Dedifferentiated amniotic fluid mesenchymal stem cell (primary cell): ENCODE measurements around the gene EFHB.
"Not testable (repeated sequence)": the region's sequence is repeated elsewhere in the genome, so short reads cannot be mapped to it uniquely, and the experiment has no call there.

Experiments used
- DNase-seq: peaks from one replicate; pipeline ENCODE4 v3.0.0-alpha.2; 2016; ENCODE audit errors: extremely low spot score

Gene EFHB, protein sequence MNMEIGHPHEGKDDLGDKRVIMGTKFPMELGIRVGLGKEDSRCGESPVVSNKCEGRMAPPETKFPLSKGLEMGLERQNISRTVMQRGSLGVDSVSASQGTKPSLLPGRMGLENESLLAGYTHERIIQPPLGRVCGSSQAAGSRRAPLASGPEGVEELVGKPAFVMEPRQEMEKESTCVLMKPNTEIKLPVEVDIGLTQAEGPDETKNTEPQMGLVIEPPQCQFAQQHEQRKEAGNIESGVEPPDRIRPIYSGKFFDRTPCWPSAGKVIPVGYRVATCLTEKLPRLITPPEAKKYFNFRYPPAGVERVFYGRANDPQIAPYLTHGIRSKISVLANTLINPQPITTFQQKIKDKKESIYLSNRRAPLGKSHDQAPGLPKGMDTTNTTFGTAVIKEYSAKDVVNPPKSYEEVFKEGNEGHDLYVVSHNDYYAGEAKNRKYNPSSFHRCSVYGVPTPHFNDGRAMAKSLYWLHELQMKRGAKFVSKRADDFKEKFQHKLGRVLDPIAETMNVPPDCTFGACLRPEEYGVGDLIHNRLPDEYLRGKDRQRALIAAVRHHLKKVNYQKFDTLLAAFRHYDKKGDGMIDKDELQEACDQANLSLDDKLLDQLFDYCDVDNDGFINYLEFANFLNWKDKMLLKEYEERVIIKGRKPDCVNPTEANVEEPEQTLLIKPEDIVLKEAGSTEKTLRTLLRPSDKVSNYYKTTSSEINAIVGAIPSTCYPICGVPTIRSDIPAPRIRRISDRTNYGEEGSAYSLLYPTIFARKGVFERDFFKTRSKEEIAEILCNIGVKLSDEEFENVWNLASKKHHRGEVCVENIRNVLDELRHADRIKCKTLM

DNA sequence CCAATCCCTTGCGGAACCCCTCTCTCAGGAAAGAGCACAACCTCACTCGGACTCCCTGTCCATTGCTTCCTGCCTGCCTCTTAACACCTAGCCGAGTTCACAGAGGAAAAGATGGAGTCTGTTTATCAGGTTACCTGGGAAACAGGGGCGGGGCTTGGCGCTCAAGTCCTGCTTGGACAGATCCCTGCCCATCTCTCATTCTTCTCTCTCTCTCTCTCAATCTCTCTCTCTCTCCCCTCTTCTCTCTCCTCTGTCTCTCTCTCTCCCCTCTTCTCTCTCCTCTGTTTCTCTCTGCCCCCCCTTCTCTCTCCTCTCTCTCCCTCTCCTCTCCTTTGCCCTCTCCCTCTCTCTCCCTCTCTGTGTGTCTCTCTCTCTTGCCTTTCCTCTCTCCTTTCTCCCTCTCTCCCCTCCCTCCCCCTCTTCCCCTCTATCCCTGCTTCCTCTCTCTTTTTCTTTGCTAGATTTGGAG lies at the start of gene EFHB:
TSS of gene EFHB (minus strand) at position 120 of the 469 bp plus-strand sequence. CDS start 199 bp downstream, outside the sequence.
- no peak for DNase-seq

DNA sequence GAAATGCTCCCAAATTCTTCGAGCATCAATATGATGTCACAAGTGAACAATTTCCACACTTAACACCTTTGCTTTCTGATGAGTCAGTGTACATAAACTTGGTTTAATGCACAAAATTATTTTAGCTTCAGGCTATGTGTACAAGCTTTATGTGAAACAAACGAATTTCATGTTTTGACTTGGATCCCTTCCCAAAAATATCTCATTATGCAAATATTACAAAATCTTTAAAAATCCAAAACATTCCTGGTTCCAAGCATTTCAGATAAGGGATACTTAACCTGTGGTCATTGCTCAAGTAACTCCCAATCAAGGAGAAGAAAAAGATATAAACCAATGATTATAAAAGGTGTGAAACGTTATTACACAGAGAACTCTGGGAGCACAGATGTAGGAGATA lies 38.0 kb upstream of the EFHB start:
- DNase-seq: peak; percentile 36

DNA sequence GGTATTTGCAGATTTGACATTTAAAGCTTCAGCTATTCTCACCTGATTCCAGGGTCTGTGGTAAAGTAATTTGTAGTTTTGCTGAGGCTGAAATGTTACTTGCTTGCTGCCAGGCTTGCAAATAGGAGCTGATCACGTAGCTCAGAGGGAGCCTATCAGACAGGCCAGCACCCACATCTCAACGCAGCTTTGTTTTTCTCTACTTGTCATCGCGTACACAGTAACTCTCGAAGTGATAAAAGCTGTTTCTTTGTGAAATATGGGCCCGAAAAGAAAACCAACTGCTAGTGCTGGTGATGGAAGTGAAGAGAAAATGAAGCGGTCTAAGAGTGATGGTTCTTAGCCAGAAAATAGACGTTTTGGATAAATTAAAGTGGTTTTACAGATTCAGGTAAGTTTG lies 36.3 kb upstream of the EFHB start:
- DNase-seq: no peak

DNA sequence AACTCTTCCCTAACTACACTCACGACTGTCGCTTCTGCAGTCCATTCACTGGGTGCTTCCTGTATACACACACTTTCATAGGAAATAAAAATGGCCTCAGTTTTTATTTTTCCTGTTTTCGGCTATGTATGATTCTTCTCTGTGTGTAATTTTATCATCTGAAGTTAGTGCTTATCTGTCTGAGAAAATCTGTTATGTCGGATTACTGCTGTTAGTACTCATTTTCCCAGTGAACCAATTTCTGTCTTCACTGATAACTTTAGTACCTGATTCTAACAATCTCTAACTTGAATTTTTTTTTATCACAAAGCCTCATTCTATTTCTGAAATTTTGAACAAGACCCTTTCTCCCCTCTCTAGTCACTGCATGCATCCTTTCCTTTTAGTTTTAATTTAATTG lies 33.8 kb upstream of the EFHB start:
- DNase-seq: no peak

DNA sequence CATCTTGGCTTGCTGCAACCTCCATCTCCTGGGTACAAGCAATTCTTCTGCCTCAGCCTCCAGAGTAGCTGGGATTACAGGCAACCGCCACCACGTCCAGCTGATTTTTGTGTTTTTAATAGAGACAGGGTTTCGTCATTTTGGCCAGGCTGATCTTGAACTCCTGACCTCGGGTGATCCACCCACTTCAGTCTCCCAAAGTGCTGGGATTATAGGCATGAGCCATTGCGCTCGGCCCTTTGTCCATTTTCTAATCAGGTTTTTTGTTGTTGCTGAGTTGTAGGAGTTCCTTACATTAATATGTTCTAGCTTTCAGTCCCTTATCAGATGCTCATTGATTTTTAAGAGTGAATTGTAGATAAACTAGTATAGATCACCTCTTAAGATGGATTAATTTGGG lies 33.2 kb upstream of the EFHB start:
- DNase-seq: no peak

DNA sequence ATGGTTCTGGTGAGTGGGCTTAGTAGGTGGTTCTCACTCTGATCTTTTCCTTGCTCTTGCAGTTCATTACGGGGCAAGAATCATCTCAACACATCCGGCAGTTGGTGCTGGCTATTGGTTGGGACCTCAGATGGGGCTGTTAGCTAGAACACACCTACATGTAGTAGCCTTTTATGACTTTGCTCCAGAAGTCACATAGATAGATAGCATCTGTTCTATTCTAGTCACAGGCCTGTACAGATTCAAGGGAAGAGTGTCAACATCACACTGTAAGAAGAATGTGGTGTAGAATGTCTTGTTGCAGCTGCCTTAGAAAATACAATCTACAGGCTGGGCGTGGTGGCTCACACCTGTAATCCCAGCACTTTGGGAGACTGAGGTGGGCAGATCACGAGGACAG lies 27.9 kb upstream of the EFHB start:
- no peak for DNase-seq

DNA sequence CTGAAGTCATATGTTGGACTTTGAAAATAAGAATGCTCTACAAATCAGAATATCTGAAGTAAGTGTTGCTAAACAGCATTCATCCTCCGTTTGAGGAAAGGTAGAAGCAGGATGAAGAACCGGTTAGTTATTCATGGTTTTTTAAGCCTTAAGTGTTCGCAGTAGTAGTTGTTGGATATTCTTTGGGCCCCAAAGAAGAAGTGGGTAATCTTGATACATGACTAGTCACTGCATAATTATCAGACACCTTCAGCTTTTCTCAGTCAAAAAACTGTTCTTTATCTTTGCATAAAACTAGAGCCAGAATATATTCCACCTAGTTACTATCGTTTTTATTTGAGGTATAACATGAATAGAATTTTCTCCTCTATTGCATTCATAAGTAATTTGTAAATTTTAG lies 26.7 kb upstream of the EFHB start:
- DNase-seq: no peak

DNA sequence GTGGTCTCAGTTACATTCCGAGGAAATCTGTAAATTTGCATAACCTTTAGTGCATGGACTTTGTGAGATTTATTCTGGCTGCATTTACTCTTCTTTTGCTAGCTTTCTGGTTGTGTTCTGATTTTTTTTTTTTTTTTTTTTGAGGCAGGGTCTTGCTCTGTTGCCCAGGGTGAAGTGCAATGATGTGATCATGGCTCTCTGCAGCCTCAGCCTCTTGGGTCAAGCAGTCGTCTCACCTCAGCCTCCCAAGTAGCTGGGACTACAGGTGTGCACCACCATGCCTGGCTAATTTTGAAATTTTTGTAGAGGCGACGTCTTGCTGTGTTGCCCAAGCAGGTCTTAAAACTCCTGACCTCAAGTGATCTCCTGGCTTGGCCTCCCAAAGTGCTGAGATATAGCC lies 25.5 kb upstream of the EFHB start:
- no peak for DNase-seq

DNA sequence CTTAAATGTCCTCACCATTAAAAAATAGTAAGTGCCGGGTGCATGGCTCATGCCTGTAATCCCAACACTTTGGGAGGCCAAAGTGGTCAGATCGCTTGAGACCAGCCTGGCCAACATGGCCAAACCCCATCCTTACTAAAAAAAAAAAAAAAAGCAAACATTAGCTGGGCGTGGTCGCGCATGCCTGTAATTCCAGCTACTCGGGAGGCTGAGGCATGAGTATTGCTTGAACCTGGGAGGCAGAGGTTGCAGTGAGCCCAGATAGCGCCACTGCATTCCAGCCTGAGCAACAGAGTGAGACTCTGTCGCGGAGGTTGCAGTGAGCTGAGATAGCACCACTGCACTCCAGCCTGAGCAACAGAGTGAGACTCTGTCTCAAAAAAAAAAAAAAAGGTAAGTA lies 23.3 kb upstream of the EFHB start:
- DNase-seq: not testable (repeated sequence)

DNA sequence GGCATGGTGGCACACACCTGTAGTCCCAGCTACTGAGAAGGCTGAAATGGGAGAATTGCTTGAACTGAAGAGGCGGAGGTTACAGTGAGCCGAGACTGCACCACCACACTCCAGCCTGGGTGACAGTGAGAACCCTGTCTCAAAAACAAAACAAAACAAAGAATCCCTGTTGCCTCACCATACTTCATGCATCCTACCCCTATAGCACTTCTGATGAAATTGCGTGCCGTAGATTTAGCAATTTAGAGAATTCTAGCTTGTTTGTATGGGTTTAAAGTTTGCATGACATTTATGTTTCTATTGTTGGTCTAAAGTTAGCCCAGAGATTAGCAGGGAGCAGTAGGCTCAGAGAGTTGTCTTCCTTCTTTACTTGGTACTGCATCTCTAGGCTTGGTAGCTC lies 20.7 kb upstream of the EFHB start:
- DNase-seq: no peak

DNA sequence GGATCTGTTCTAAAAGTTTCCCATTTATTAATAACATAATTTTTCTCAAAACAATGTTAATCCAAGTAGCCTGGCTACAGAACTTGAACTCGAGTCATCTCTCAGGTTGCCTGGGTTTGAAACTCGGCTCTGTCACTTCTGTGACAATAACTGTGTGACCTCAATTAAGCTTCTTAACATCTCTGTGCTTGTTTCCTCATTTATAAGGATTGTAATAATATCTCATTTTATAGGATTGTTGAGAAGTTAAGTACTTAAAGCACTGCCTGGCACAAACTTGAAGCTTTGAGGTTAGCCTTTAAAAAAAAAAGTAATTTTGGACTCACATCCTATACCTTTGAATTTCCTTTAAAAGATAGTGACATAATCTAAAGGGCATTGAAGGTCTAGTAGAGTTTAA lies 16.3 kb upstream of the EFHB start:
- no peak for DNase-seq

DNA sequence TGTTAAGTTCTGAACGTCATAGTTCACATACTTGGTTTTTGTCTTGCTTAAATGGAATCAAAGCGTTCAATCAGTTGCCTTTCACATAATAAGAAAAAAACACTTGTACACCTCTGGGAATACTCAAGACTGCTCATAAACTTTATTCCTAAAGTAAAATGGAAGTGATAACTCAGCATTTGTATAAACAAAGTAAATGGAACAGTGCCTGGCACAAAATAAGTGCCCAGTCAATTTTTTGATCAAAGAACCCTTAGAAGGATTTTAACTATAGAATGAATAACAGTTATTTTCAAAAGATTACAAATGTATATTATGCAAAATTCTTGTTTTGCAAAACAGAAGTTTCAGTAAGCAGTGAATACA lies 14.2 kb upstream of the EFHB start:
- no peak for DNase-seq

DNA sequence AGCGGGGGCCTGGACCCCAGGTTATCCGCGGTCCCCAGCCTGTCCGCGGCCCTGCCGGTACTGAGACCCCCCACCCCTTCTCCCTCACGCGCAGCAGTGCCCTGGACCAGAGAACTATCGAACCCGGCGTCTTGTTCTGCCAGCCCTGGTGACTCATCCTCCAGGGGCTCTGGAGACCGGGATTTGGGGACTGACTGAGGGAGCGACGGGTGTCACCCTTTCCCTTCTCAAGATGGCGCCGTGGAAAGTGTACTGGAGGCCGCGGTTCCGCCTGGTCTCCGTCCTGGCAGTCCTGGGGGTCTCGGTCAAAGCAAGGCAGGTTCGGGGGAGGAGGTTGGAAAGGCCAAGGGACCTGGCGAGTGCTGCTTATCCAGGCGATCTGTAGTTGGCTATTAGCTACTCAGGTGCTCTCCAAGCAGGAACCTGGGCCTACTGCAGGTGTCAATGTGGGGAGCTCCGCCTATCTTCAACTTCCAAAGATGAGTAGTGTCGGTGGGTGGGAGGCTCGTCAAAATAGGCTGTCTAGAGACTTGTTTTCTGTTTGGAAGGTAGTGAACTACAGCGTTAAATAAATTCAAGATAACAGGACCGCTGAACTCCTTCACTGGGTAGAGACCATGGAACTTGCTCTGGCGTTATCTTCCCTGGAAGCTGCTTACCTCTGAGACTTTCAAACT lies 13.7 kb upstream of the EFHB start:
- DNase-seq: peak; percentile 55

DNA sequence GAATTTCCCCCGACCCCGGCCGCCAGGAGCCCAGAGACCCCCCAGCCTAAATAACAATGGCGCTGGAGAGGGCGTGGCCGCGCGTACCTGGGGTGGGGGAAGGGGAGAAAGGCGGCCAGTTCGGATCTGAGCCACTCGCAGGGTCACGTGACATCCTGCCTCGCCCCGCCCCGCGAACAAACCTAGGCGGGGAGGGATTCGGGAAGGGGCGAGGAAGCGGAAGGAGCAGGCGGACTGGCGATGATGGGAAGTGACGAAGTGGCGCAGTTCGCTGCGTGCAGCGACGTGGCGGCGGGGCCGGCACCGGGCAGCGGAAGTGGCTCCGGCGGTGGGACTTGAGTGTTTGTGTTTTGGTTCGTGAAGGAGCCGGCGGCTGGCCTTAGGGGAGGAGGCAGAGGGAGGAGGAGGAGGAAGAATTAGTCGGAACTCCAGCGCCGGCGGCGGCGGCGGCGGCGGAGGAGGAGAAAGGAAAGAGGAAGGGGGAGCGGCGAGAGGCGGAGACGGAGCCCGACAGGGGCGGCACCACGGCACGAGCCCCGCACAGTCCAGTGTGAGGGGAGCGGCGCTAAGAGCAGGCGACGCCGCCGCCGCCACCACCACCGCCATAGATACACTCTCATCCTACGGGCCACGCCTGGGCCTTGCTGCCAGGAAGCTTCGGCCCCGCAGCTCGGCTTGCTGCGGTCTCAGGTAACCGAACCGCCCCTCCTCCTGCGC lies 13.0 kb upstream of the EFHB start, which contains the start of gene RAB5A:
TSS of gene RAB5A (plus strand) at position 266 of the 717 bp plus-strand sequence. CDS start 3,802 bp downstream, outside the sequence.
- peak; percentile 97 for DNase-seq

DNA sequence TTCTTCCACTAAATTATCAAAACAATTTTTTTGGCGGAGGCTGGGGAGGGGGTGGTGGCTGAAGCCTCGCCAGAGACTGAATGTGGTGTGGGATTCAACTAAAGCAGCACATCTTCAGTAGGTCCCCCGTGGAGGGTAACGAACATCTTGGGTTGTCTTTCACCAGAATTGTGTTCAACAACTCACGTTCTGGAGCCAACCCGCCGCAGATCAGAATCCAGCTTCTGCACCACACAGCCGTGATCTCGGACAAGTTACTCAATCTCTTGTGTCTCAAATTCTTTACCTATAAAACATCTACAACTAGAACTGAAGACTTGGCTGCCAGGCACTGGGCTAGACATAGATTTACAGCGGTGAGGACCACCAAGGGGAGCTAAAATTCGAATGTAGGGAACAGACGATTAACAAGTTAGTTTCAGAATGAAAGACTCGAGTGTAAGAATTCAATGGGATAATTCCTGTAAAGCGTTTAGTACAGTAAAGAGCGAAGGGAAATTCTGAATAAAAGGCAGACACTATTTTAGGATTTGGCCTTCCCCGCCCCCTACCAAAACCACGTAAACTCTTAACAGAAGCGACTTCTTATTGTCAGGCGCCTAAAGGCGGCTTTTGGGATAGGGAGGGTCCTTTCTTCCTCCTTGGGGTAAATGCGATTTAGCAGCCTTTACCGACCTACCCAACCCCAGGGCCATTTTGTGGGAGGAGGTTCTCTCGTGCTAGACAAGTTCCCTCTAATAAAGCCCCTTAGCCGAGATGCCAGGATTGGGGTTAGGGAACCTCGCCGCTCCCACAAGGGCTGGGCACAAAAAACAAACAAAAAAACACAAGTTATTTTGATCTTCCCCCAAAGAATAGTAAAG lies 12.2 kb upstream of the EFHB start:
- no peak for DNase-seq

DNA sequence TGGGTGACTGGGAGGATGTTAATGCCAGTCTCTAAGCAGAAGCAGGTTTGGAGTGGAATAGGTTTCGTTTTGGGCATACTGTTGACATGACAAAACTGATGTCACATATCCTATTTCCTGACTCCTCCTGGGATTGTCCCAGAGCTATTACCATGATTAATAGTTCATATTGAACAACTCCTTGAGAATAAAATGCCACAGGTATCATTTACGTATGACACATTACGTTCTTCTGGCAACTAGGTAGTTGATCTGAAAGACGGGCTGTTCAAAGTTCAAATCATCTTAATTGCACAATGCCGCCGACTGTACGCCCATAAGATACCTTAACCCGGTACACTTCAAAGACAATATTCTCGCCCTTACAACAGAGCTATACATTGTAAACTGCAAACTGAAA lies 11.5 kb upstream of the EFHB start:
- no peak for DNase-seq

DNA sequence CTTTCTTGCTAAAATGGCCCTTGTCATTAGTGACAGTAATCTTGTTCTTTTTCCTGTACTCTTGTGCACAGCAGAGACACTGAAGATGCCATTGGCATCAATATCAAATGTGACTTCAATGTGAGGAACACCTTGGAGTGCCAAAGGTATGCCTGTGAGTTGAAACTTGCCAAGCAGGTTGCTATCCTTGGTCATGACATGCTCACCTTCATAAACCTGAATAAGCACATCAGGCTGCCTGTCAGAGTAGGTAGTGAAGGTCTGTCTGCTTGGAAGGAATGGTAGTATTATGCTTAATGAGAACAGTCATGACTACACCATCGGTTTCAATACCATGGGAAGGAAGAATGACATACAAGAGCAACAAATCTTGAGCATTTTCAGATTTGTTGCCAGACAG lies 6.6 kb upstream of the EFHB start:
- DNase-seq: no peak

DNA sequence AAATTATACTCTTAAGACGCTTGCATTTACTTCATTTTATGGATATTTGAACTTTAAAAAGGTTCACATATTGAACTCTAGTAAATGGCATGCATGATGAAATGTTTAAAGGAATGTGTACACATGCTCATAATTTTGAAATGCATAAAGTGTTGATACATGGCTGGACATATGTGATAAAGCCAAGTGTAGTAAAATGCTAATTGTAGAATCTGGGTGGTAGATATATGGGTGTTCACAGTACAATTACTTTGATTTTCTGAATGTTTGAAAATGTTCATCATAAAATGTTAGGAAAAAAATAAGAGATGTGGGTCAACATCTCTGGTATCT lies 4.2 kb upstream of the EFHB start:
- no peak for DNase-seq

DNA sequence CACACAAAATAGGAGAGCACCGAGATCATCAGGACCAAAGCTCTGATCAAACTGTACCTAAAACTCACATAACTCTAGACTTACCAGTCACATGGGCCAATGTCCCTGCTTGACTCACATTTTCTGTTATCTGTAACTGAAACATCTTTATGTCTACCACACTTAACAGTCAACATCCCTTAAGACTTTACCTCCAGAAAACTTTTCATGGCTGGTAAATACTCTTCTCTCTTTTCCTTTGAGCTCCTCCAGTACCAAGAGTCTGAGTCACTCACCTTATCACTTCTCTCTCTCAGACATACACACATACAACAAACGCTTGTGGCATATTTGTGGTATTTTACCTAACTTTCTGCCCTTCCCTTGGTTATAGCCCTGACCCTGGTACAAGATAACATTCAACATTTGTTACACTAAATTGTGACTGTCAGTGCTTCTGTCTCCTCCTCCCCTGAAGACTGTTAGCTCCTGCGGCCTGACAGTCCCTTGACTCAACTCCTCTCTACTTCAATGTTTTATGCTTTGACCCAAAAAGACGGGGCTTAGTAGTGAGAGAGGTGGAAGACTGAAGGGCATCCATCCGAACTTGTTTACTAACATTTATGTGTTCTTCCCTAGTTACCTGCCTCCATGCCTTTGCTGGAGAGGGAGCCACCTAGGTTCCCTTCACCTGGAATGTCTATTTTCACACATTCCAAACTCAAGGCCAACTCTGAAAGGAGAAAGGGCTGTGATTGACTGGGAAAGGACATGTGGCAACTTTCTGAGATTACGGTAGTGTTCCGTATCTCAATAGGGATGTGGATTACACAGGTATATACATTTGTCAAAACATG lies 3.7 kb upstream of the EFHB start:
- DNase-seq: no peak

DNA sequence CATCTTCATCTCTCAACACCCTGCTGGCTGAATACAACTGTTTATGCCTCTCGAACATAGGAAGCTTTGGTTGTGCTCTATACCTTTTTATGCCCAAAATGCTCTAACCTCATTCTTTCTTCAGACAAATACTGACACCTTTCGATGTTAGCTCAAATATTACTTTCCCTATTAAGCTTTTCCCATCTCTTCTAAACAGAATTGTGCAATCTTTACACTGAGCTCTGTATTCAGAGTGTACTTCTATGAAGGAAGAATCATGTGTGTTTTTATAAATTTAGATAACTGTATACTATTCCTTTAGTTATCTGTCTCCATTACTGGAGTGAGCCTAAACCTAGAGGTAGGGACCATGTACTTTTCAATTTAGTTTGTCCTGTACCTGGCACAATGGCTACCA lies 1.6 kb downstream of the EFHB start:
- no peak for DNase-seq
